Ammon's horn (tissue), 1 donor: ENCODE data around the gene ABCG1.

Experiments used
- DNase-seq: peaks from one replicate; pipeline ENCODE4 v3.0.0-alpha.2; 2016; ENCODE audit warnings: low spot score

The ABCG1 gene

DNA sequence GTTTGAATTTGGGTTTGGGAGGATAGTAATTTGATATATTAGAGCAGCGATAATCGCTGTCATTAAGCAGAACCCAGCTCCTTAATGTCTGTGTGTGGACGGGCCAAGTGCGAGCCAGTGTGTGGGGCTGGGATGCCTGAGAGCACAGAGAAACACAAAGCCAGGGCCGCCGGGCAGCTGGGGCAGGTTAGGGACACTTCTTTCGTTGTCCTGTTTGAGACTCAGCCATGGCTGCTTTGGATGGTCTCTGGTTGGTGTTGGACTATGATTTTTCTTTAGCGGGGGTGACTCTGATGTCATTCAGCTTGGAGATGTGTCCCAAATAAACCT is 33.4 kb downstream of the ABCG1 start:
- DNase-seq: no peak

DNA sequence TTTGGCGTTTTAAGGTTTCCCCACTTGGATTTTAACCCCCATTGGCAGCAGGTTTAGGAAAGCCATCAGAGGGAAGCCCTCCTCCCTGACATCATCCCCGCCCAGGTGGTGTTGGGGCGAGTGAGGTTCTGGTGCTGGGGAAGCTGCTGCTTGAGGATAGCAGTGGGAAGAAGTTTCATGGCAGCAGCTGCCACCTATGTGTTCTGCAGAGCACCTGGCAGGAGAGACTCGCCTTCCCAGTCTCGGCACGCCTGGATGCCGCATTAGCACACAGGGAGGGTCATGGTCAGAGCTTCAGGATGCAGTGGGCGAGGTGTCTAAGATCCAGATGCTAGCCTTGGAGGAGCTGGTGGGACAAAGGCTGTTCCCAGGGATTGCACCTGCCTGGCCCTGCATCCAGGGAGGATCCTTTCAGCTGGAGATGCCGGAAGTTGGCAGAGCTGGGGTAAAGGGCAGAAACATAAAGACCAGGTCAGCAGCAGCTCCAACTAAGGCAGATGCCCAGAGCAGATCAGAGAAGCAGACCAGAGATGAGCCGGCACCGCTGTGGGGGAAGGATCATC is 33.9 kb downstream of the ABCG1 start:
- DNase-seq: no peak

DNA sequence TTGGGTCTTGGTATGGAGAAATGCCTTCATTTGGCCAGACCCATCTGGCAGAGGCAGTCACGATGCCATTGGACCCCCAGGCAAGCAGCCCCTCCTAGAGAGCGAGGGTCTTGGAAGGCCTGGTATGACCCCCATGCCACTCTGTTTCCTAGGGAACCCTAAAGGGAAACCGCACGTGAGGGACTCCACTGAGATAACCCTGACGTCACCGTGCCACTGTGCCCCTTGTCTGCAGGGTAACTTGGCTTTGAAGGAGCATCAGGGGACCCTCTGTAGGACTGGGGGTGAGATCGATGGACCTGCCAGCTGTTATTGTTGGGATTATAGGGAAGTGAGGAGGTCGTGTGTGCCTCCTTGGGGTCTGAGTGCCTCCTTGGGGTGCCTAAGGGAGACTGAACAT is 34.5 kb downstream of the ABCG1 start:
- no peak for DNase-seq

DNA sequence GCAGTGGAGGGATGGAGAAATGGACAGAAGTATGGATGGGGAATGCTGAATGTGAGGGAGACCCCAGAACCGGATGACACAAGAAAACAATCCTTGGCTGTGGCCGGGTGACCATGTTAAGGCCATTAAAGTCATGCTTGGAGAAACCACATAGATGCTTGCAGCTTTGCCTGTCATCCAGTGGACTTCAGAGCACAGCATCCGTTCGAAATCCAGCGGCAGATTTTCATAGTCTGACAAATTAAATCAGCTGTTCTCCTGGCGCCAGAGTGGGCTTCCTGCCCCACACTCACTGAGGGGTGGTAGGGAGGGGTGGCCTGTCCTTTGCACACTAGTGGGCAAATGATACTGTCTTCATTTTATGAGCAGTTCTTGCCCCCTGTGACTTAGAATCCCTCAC is 35.1 kb downstream of the ABCG1 start:
- DNase-seq: no peak

DNA sequence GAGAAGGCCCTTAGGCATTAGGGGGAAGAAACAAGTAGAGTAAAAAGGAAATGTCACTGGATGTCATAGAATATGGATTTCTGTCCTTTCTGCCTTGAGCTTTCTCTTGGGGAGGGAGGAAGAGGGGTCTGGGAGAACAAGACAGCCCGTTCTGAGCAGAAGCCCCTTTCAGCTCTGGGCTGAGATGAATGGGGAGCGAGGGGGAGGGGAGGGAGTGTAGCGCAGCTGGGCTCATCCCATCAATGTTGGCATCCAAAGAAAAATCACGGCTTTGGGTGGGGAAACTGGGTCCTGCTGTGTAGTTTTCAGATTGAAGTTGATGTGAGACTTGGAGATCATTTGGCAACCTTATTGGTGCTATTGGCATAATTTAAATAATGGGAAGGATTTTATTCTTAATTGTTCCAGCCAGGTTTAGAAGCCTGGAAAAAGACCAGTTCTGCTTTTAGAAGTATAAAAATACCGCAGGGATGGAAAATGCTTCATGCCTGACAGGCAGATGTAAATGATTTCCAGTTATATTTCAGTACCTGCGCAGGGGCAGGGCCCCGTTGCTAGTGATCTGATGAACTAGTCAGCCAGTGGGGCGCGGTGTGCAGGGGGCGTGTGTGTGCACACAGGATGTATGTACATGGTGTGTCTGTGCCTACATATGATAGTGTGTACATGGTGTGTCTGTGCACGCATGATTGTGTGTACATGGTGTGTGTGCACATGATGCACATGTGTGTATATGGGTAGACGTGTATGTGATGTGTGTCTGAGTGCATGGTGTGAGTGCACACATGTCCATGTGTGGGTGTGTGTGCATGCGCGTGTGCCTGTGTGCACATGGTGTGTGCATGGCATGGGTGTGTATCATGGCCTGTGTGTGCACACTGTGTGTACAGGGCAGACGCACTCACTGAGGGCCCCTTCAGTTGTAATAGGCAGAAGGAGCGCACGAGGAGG is 36.0 kb downstream of the ABCG1 start:
- peak; percentile 84 for DNase-seq

DNA sequence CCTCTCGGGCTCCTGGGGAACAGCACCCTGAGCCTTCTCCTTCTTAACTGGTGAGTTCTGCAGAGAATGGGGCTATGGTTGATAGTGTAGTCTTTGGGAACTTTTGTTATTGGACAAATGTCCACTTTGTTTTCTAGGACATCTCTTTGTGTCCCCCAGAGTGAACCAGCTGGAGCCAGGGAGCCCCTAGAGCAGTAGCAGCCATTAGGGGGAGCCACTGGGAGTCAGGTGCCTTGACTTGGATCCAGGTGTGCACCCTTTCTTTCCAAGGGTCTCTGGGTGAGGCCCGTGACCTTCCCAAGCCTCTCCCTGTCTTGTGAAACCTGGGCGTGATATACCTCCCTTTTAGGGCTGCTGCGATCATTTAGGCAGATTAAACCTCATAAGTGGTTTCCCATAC is 36.9 kb downstream of the ABCG1 start:
- no peak for DNase-seq

DNA sequence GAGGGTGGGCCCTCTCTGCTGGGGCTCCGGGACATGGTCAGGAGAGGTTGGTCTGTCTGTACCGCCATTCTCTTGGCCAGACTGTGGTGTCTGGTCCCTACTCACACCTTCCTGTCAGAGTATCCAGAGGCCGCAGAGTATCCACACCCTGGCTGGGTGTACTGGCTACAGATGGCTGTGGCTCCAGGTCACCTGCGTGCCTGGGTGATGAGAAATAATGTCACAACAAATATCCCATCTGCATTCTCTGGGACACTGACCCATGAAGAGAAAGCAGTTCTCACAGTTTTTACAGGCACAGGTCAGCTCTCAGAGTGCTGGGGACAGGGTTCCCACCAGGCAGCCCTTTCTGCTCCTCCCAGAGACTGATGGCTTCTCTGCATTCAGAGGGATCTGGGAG is 37.4 kb downstream of the ABCG1 start:
- no peak for DNase-seq

DNA sequence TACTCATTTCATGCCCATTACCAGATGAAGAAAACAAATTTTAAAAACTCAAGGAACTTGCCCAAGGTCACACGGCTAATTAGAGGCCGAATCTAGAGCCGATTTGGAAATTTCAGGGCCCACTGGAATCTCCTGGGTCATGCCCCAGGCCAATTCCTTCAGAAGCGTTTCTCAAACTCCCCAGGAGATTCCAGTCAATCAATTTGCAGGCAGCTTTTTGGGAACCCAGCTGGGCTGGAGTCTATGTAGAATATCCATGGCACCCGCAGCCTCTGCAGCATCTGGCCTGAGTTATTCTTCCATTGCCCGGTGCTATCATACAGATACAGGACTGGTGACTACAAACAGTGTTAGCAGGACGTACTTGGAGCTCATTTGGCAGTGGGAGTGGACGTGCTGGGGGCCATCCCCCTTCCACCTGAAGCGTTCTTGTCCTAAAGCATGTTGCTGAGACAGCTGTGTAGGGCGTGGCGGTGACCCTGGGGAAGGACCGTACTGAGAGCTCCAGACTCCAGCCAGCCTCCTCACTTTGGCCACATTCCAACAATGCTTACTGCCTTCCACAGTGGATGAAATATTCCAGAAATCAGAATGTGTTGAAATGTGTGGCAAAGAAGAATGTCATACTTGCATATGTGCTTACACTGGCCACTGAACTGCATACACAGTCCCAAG is 38.3 kb downstream of the ABCG1 start:
- no peak for DNase-seq

DNA sequence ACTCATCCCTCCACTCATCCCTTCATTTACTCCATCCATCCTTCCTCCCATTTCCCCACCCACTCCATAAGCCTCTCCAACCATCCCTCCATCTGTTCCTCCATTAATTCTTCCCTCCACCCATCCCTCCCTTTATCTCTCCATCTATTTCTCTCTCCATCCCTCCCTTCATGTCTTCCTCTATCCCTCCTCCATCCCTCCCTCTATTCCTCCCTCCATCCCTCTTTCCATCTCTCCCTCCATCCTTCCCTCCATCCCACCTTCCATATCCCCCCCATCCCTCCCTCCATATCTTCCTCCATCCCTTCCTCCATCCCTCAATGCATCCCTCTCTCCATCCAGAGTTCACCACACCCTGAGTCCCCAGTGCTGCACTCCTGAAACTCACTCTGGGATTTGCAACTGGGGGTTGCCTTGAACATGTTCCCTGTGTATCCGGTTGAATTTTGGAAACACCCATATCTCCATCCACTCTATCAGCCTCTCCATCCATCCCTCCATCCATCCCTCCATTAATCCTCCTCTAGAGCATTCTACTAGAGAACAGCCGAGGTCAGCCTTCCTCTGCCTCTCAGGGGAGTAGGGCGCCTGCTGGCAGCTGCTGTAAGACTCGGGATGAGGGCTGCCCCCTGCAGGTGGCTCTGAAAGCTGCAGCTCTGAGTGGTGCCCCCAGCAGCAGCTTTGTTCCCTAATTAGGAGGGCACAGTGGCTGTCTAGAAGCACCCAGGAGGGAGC is 39.4 kb downstream of the ABCG1 start:
- peak; percentile 80 for DNase-seq

DNA sequence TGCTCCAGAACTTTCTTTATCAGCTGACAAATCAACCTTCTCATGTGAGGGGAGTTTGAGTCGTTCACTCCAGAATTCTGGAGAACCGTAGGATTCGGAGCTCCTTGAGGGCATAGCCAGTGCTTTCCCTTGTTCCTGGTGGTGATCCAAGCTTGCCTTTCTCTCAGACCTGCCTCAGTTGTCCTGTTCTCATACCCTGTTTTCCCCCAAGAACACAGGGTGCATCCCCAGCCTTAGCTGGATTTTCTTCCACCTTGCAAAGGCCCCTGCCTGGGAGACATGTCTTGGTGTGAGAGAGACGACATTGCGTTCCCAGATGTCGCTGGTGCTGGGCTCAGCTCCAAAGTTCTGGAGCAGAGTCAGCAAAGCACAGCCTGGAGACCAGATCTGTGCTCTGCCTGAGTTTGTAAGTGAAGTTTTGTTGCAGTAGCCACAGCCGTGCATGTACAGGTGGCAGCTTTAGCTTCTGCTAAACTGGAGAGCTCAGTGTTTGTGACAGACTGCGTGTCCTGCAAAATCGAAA is 40.0 kb downstream of the ABCG1 start:
- DNase-seq: peak; percentile 75

DNA sequence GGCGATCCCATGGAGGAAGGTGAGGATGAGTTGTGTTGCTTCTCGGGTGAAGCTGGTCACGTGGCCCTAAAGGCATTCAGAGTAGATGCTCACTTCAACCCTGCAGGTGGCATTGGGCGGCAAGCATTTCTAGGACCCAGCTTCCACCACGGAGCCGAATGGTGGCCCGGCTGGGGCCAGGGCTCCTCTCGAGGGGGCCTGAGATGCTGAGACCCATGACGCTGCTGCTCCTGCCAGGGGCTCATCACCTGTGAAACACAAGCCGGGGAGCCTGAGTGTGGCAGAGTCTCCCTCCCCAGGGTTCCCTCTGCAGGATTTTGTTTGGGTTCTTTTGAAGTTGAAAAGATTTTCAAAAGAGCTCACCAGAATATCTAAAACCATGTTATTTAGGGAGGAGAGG is 41.2 kb downstream of the ABCG1 start:
- DNase-seq: no peak

DNA sequence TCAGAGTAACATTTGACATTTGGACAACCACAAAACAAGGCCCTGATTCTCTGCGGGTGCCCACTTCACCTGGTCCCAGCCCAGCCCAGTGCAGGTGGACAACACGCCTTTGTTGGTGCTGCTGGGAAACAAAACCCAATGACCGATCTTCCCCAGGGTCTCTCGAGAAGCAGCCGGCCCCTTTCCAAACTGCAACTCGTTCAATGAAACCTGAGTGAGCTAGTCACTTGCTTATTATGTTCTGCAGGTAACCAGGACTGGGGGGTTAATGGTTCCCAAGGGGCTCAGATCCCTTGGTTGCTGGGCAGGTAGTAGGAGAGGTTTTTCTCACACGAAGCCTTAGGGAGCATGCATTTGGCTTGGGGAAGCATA is 42.9 kb downstream of the ABCG1 start:
- DNase-seq: no peak

DNA sequence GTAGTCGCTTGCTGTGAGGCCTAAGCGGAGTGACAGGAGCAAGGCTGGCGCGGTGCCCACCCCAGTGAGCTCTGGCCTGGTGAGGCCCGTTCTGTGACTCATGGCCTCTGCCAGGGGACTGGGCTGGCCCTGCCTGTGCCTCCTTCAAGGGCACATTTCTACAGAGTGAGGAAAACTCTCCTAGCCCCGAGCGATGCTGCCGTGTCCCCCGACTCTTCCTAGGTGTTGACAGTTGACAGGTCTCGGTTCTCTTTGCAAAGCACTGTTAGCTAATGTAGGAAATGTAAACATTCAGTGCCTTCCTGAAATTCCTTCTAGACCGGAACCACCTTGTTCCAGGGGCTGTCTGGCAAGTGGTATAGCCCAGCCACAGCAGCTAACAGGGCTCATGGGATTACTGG is 43.9 kb downstream of the ABCG1 start:
- DNase-seq: peak; percentile 57

DNA sequence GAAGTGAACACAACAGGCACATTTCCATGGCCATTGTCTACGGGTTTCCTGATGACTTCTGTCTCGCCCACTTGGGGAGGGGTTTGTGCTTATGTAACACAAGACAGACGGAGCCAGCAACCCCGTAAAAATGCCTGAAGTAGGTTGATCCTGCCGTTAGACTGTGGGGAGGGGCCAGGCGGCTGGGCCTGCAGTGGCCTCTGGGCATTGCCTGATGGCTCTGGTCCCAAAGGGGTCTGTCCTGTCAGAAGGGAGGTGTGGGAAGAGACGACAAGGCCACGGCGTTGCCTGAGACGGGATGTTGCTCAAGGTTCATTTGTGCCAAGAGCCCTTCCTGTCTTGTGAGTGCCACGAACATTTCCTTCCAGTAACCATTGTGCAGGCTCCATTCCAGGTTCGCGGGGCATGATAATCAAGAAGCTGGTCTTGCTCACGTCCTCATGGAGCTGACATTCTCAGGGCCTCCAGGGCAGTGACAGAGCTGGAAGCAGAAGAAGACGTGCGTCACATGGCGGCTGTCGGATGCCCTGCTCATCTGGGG is 44.7 kb downstream of the ABCG1 start:
- no peak for DNase-seq

DNA sequence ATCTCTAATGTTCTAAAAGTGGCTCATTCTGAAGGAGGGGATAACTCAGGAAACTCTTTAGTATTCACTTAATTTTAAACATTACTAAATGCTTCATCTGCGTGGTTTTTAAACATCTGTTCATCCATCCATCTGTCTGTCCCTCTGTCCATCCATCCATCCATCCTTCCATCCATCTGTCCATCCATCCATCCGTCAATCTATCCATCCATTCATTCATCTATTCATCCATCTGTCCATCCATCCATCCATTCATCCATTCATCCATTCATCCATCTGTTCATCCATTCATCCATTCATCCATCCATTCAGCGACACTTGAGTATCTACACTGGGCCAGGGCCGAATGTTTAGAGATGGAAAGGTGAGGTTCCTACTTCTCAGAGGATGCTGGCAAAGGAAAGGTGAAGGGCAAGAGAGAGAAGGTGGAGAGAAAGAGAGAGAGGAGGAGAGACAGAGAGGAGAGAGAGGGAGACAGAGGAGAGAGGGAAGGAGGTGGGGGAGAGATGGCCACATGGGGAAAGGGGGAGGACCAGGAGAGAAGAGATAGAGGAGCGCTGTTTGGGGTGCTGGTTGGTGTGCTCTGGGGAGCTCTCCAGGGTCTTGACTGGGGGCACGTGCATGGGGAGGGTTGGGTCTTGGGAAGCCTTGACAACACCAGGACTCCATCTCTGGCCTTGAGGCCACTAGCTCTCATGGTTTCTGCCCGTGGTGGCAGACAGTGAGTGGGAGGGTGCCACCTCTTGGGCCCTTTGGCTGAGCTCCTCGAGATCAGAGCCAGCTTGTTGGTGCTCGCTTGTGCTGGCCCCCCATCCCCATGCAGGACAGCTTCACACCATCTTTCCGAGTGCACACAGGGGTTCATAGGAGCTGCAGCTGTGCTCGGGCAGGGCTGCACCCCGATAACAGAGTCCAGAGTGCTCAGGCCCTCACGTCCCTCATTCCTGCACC is 45.6 kb downstream of the ABCG1 start:
- no peak for DNase-seq

DNA sequence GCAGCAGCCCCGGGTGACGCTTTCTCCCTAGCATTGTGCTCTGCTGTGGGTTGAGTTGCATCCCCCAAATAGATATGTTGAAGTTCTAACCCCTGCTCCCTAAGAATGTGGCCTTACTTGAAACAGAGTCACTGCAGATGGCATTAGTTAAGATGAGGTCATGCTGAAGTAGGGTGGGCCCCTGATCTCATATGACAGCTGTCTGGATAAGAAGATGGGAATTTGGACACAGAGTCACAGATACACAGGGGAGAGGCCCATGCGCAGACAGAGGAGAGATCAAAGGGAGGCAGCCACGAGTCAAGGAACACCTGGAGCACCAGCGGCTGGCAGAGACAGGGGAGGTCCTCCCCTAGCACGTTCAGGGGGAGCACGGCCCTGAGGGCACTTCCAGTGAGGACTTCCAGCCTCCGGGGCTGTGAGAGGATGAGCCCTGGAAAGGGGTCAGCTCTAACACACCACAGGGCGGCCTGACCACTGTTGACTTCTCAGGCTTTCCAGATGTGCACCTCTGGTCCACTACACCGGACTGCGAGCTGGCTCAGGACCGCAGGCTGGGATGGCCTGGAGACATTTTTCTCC is 46.4 kb downstream of the ABCG1 start:
- no peak for DNase-seq

DNA sequence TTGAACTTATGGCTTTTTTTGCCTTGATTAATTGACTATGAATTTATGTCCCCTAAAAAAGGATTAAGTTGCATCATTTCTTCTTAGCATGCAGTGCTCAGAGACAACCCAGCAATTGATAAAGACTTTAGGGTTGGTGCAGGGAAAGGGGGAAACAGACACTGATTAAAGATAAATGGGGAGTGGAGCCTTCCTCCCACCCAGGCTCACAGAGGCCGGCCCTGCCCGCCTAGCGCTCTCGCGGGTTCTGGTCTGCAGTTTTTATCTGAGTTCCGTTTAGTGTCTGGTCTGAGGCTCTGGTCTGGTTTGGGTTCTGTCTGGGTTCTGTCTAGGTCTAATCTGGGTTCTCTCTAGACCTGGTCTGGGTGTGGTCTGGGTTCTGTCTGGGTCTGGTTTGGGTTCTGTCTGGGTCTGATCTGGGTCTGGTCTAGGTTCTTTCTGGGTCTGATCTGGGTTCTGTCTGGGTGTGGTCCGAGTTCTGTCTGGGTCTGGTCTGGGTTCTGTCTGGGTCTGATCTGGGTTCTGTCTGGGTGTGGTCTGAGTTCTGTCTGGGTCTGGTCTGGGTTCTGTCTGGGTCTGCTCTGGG is 48.1 kb downstream of the ABCG1 start:
- no peak for DNase-seq

DNA sequence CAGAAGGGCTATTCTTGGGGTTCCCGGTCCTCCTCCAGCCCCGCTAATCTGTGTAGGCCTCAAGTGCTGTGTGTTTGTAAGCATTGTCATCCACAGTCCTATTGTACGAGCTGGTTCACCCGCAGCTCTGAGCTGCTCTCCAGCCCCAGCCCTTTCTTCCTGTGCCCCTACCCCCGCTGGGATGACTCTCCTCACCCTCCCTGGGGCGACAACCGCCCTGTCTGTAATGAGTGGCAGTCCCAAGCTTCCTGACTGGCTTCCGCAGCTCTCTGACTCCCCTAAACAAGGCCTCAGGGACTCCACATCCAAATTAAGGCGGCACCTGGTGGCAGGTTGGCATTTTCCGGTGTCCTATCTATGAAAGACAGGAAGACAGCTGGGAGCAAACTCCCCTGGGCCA is 50.4 kb downstream of the ABCG1 start:
- DNase-seq: no peak

DNA sequence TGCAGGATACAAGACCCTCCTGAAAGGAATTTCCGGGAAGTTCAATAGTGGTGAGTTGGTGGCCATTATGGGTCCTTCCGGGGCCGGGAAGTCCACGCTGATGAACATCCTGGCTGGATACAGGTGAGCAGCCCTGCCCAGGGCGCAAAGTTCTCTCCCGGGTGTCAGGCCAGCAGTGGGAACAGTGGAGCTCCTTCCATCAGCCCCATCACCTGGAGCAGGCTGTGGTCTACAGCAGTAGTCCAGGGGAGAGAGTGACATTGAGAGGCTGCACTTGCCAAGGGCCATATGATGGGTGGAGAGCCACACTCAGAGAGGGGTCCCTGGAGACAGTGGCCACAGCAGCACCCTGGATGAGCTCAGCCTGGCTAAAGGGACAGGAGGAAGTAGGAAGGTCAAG is 52.1 kb downstream of the ABCG1 start:
- DNase-seq: no peak
